HepG2 (cell line): ENCODE data around the gene MOB4. TPM values are rescaled to one million over a fixed set of nuclear protein-coding genes. Genes with fewer than 3 reads are reported as not detected.

Source experiments
- AGO1 ChIP-seq: fragments of 200-400 bp; formaldehyde crosslinking; IDR thresholded peaks from 2 replicates; pipeline ENCODE4 v1.6.1; 2017; ENCODE audit warnings: mild to moderate bottlenecking, low read depth, low read length, moderate library complexity; ENCODE audit not compliant: poor library complexity, severe bottlenecking
- CHCHD3 ChIP-seq: sonication (generic); formaldehyde crosslinking; IDR thresholded peaks from 2 replicates; pipeline ENCODE4 v1.8.0; 2022; ENCODE audit warnings: mild to moderate bottlenecking, missing genetic modification reagents, moderate library complexity
- EHMT2 ChIP-seq: fragments of 200-600 bp; sonication (generic); IDR thresholded peaks from 2 replicates; pipeline ENCODE4 v1.7.0; 2017; ENCODE audit warnings: antibody characterized with exemption, low read depth, low read length, borderline replicate concordance
- FLYWCH1 ChIP-seq: sonication (generic); formaldehyde crosslinking; IDR thresholded peaks from 2 replicates; pipeline ENCODE4 v1.8.1; 2023; ENCODE audit warnings: mild to moderate bottlenecking, missing genetic modification reagents
- NR3C1 ChIP-seq: sonication (generic); formaldehyde crosslinking; IDR thresholded peaks from 2 replicates; pipeline ENCODE4 v1.4.0; 2020; ENCODE audit warnings: missing genetic modification reagents
- PRDM10 ChIP-seq: sonication (generic); formaldehyde crosslinking; IDR thresholded peaks from 2 replicates; pipeline ENCODE4 v1.4.0; 2020; ENCODE audit warnings: low read depth, missing genetic modification reagents
- RBM39 ChIP-seq: fragments of 200-400 bp; formaldehyde crosslinking; IDR thresholded peaks from one replicate; pipeline ENCODE4 v1.6.1; 2018; ENCODE audit warnings: antibody characterized with exemption, mild to moderate bottlenecking, low read depth, low read length; ENCODE audit not compliant: poor library complexity, severe bottlenecking
- SAFB2 ChIP-seq: sonication (generic); formaldehyde crosslinking; IDR thresholded peaks from 2 replicates; pipeline ENCODE4 v1.5.1; 2020; ENCODE audit warnings: missing genetic modification reagents, low read depth, mild to moderate bottlenecking, borderline replicate concordance
- TAF15 ChIP-seq: fragments of 200-400 bp; formaldehyde crosslinking; IDR thresholded peaks from one replicate; pipeline ENCODE4 v1.6.1; 2018; ENCODE audit warnings: mild to moderate bottlenecking, low read depth, low read length; ENCODE audit not compliant: poor library complexity, severe bottlenecking
- TCF7 ChIP-seq: sonication (generic); IDR thresholded peaks from 2 replicates; pipeline ENCODE4 v1.6.1; 2016; ENCODE audit warnings: antibody characterized with exemption, low read depth
- THAP7 ChIP-seq: sonication (generic); formaldehyde crosslinking; IDR thresholded peaks from 2 replicates; pipeline ENCODE4 v1.8.1; 2023; ENCODE audit warnings: mild to moderate bottlenecking, missing genetic modification reagents
- THRA ChIP-seq: sonication (generic); formaldehyde crosslinking; IDR thresholded peaks from 2 replicates; pipeline ENCODE4 v1.4.0; 2020; ENCODE audit warnings: missing genetic modification reagents, borderline replicate concordance
- ZBTB7A ChIP-seq: sonication (generic); formaldehyde crosslinking; IDR thresholded peaks from 2 replicates; pipeline ENCODE4 v1.8.0; 2022; ENCODE audit warnings: mild to moderate bottlenecking, missing genetic modification reagents
- ZEB1 ChIP-seq: IDR thresholded peaks from 2 replicates; pipeline ENCODE4 v1.6.1; 2012; ENCODE audit warnings: mild to moderate bottlenecking, low read depth, inconsistent platforms; ENCODE audit not compliant: insufficient replicate concordance
- ZMAT3 ChIP-seq: sonication (generic); formaldehyde crosslinking; conservative IDR thresholded peaks from 2 replicates; pipeline ENCODE4 v1.7.0; 2021; ENCODE audit warnings: missing genetic modification reagents
- ZNF10 ChIP-seq: sonication (generic); formaldehyde crosslinking; IDR thresholded peaks from 2 replicates; pipeline ENCODE4 v1.4.0; 2020; ENCODE audit warnings: mild to moderate bottlenecking, low read depth, missing genetic modification reagents, borderline replicate concordance
- ZNF629 ChIP-seq: sonication (generic); formaldehyde crosslinking; conservative IDR thresholded peaks from 2 replicates; pipeline ENCODE4 v1.5.0; 2020; ENCODE audit warnings: missing genetic modification reagents
- ZNF781 ChIP-seq: sonication (generic); formaldehyde crosslinking; IDR thresholded peaks from 2 replicates; pipeline ENCODE4 v1.5.1; 2020; ENCODE audit warnings: borderline replicate concordance, mild to moderate bottlenecking, missing genetic modification reagents; ENCODE audit errors: not compliant biosample characterization
- polyA plus RNA-seq, 8 experiments: library from polyadenylated mRNA; depleted of rRNA in 3 of 8; stranded (reverse) in 7 of 8; unstranded in 1 of 8; fragments of >200 nt; fragmentation: Illumina TruSeq in 4 of 8; extraction: Trizol in 4 of 8; gene quantifications; 2 replicates each; pipeline versions ENCODE4 v1.2.1 to v1.2.3, GENCODE V29; 2011 to 2016; ENCODE audit warnings: low read depth in 4 of 8, missing spikeins in 1 of 8, mixed read lengths in 1 of 8; ENCODE audit not compliant: insufficient read depth in 1 of 8
- total RNA-seq, 5 experiments: library from RNA; depleted of rRNA; stranded (reverse); fragments of >200 nt; fragmentation: Illumina TruSeq; extraction: Trizol; gene quantifications; 2 replicates each; pipeline ENCODE4 v1.2.3, GENCODE V29; 2016; ENCODE audit warnings: low read depth in 1 of 5
- TF ChIP-seq, protein P1 (sequence below): sonication (generic); formaldehyde crosslinking; IDR thresholded peaks from 2 replicates; pipeline ENCODE4 v1.8.0; 2023; ENCODE audit warnings: mild to moderate bottlenecking, missing genetic modification reagents
- TF ChIP-seq, protein P2 (sequence below): sonication (generic); formaldehyde crosslinking; IDR thresholded peaks from 2 replicates; pipeline ENCODE4 v1.5.1; 2020; ENCODE audit warnings: missing genetic modification reagents, mild to moderate bottlenecking, borderline replicate concordance

Gene MOB4
- total and polyA plus RNA-seq, 2 of the 13 experiments (the other 11 are each of a cell fraction or from before 2014, with no cell fraction given): 35.7 to 38.6 TPM

- 0 out of 2 replicates have a peak, but pooled peaks have one; percentile 13 for TF ChIP-seq THRA (CRISPR knock-in tag)
- TF ChIP-seq, protein P1, sequence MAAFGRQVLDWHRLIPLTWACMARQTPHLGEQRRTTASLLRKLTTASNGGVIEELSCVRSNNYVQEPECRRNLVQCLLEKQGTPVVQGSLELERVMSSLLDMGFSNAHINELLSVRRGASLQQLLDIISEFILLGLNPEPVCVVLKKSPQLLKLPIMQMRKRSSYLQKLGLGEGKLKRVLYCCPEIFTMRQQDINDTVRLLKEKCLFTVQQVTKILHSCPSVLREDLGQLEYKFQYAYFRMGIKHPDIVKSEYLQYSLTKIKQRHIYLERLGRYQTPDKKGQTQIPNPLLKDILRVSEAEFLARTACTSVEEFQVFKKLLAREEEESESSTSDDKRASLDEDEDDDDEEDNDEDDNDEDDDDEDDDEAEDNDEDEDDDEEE (CRISPR knock-in tag): no peak
- TF ChIP-seq SAFB2 (CRISPR knock-in tag): no peak
- no peak for TF ChIP-seq CHCHD3
- TF ChIP-seq RBM39: no peak
- TF ChIP-seq THAP7 (CRISPR knock-in tag): no peak
- no peak for TF ChIP-seq ZMAT3 (CRISPR knock-in tag)
- TF ChIP-seq ZEB1: peak; percentile 9
- peak; percentile 96 for TF ChIP-seq AGO1
- 0 out of 2 replicates have a peak, but pooled peaks have one; percentile 71 for TF ChIP-seq ZBTB7A (CRISPR knock-in tag)
- TF ChIP-seq TAF15: peak; percentile 36
- no peak for TF ChIP-seq NR3C1
- peak; percentile 68; the same call in 1 of the 2 replicates for TF ChIP-seq FLYWCH1 (CRISPR knock-in tag)
- TF ChIP-seq ZNF629 (CRISPR knock-in tag): no peak
- TF ChIP-seq, protein P2, sequence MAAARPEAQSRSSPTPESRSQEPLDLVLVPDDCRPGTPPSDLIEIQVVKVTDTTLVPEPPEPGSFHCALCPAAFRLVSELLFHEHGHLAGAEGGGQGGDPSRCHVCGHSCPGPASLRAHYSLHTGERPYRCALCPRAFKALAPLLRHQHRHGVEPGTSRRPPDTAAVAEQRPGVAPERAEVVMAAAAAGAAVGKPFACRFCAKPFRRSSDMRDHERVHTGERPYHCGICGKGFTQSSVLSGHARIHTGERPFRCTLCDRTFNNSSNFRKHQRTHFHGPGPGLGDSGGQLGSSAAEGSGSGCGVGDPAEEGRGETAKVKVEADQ (CRISPR knock-in tag): no peak
- TF ChIP-seq TCF7: 0 out of 2 replicates have a peak, but pooled peaks have one; percentile 4
- no peak for TF ChIP-seq ZNF781 (CRISPR knock-in tag)
- no peak for TF ChIP-seq ZNF10 (CRISPR knock-in tag)
- TF ChIP-seq EHMT2: no peak
- TF ChIP-seq PRDM10 (CRISPR knock-in tag): 0 out of 2 replicates have a peak, but pooled peaks have one; percentile 26
These were observed 15.2 kb upstream of the MOB4 start (continued) for GRCh38 chr2:197500503-197501131.
